DMS153 (cell line): ENCODE measurements around the gene AQP10.
"Not testable (repeated sequence)": the region's sequence is repeated elsewhere in the genome, so short reads cannot be mapped to it uniquely, and the experiment has no call there.

Experiments used
- DNase-seq: peaks from one replicate; lab custom pipeline; 2025; lab: John Stamatoyannopoulos, UW

The AQP10 gene

GRCh38 chr1:154344977-154345837 lies 24.3 kb downstream of the AQP10 start:
- no peak for DNase-seq

GRCh38 chr1:154346276-154346917 lies 25.5 kb downstream of the AQP10 start:
- no peak for DNase-seq

GRCh38 chr1:154347961-154348360 lies 27.1 kb downstream of the AQP10 start:
- DNase-seq: no peak

- DNase-seq: no peak
Measured at GRCh38 chr1:154348429-154349076, 27.7 kb downstream of the AQP10 start.

GRCh38 chr1:154349121-154349520 lies 28.2 kb downstream of the AQP10 start:
- no peak for DNase-seq

- no peak for DNase-seq
Measured at GRCh38 chr1:154350383-154350782, 29.5 kb downstream of the AQP10 start.

- peak; percentile 80 for DNase-seq
Measured at GRCh38 chr1:154351363-154352068, 30.6 kb downstream of the AQP10 start.

- DNase-seq: no peak
Measured at GRCh38 chr1:154352245-154352580, 31.3 kb downstream of the AQP10 start.

GRCh38 chr1:154352581-154353459 lies 31.9 kb downstream of the AQP10 start:
- peak; percentile 21 for DNase-seq

GRCh38 chr1:154353460-154353904 lies 32.6 kb downstream of the AQP10 start:
- no peak for DNase-seq

GRCh38 chr1:154353966-154354365 lies 33.1 kb downstream of the AQP10 start:
- DNase-seq: no peak

GRCh38 chr1:154358519-154358918 lies 37.6 kb downstream of the AQP10 start:
- DNase-seq: no peak

GRCh38 chr1:154360288-154360687 lies 39.4 kb downstream of the AQP10 start:
- DNase-seq: no peak

- not testable (repeated sequence) for DNase-seq
Measured at GRCh38 chr1:154360881-154361280, 40.0 kb downstream of the AQP10 start.

- no peak for DNase-seq
Measured at GRCh38 chr1:154361357-154361756, 40.5 kb downstream of the AQP10 start.

GRCh38 chr1:154371436-154371835 lies 50.5 kb downstream of the AQP10 start:
- DNase-seq: no peak

- DNase-seq: not testable (repeated sequence)
Measured at GRCh38 chr1:154373777-154374357, 53.0 kb downstream of the AQP10 start.
